H54 (cell line): Measurements from ENCODE around the gene XPNPEP2.

Experiments
- DNase-seq: peaks from one replicate; pipeline ENCODE4 v3.0.0; 2011; ENCODE audit warnings: low spot score, mixed read lengths; ENCODE audit not compliant: insufficient read length
- FAIRE-seq: peaks from 3 replicates; lab custom pipeline; 2011; peaks lifted over from hg19 to GRCh38; lab: Jason Lieb, UNC
- POLR2A ChIP-seq: IDR thresholded peaks from 2 replicates; pipeline ENCODE4 v1.6.1; 2011; ENCODE audit warnings: low read depth, mild to moderate bottlenecking, low read length

The XPNPEP2 gene

GRCh38 chrX:129769467-129770154 is 30.8 kb downstream of the XPNPEP2 start:
- no peak for TF ChIP-seq POLR2A
- FAIRE-seq (no peak), DNase-seq (no peak)

- FAIRE-seq (no peak), DNase-seq (no peak)
- TF ChIP-seq POLR2A = no peak
Observed at GRCh38 chrX:129771266-129771995, 32.7 kb downstream of the XPNPEP2 start.

GRCh38 chrX:129772796-129773431 is 34.1 kb downstream of the XPNPEP2 start:
- DNase-seq (no peak), FAIRE-seq (no peak)
- TF ChIP-seq POLR2A = no peak

- no peak for TF ChIP-seq POLR2A
- no peak for FAIRE-seq
- no peak for DNase-seq
Observed at GRCh38 chrX:129773649-129774458, 35.1 kb downstream of the XPNPEP2 start.

GRCh38 chrX:129777218-129778030 is 38.6 kb downstream of the XPNPEP2 start:
- no peak for TF ChIP-seq POLR2A
- DNase-seq (no peak), FAIRE-seq (no peak)

- no peak for FAIRE-seq
Observed at GRCh38 chrX:129779086-129779672, 40.4 kb downstream of the XPNPEP2 start.

GRCh38 chrX:129779747-129780146 is 41.0 kb downstream of the XPNPEP2 start, which contains the start of gene SASH3:
Gene SASH3, plus strand, starts transcription at chrX:129779949. Its CDS starts 149 bp downstream, at chrX:129780098.
- FAIRE-seq = no peak
- TF ChIP-seq POLR2A = no peak
- no peak for DNase-seq

More at GRCh38 chrX:129779086-129779672, 40.4 kb downstream of the XPNPEP2 start:
- DNase-seq = no peak
- no peak for TF ChIP-seq POLR2A

- TF ChIP-seq POLR2A = no peak
- no peak for DNase-seq
- FAIRE-seq = no peak
Observed at GRCh38 chrX:129780441-129781105, 41.8 kb downstream of the XPNPEP2 start.

- no peak for FAIRE-seq
- DNase-seq = no peak
- no peak for TF ChIP-seq POLR2A
Observed at GRCh38 chrX:129781134-129781672, 42.4 kb downstream of the XPNPEP2 start.

- DNase-seq (no peak), FAIRE-seq (no peak)
- TF ChIP-seq POLR2A = no peak
Observed at GRCh38 chrX:129781680-129782495, 43.1 kb downstream of the XPNPEP2 start.

GRCh38 chrX:129782706-129783105 is 43.9 kb downstream of the XPNPEP2 start:
- no peak for DNase-seq
- no peak for TF ChIP-seq POLR2A
- no peak for FAIRE-seq

- DNase-seq = no peak
- no peak for TF ChIP-seq POLR2A
- FAIRE-seq = no peak
Observed at GRCh38 chrX:129783291-129783713, 44.5 kb downstream of the XPNPEP2 start.
